ENCODE measurements around the gene ARFIP2.
A peak's percentile ranks its signal among the peaks of the same experiment; 100 is the strongest.

Gene ARFIP2

GRCh38 chr11:6485661-6486060, 4.5 kb upstream of the ARFIP2 start:
- intact Hi-C loops (cut with DNase I): no loop called here
- DNase-seq: no peak

GRCh38 chr11:6483015-6483414, 1.9 kb upstream of the ARFIP2 start:
- intact Hi-C loops (cut with DNase I): no loop called here
- DNase-seq: no peak

GRCh38 chr11:6482441-6482840, 1.3 kb upstream of the ARFIP2 start:
- intact Hi-C loops (cut with DNase I): no loop called here
- DNase-seq: no peak

- intact Hi-C loops (cut with DNase I): no loop called here
Observed at GRCh38 chr11:6481924-6482275, 769 bp upstream of the ARFIP2 start.

GRCh38 chr11:6480299-6480914, 724 bp downstream of the ARFIP2 start:
- intact Hi-C loops (cut with DNase I): no loop called here
- DNase-seq: no peak

More at GRCh38 chr11:6481924-6482275, 769 bp upstream of the ARFIP2 start:
- DNase-seq: peak in 2 of 42 donors; percentile 17 to 19

DNA sequence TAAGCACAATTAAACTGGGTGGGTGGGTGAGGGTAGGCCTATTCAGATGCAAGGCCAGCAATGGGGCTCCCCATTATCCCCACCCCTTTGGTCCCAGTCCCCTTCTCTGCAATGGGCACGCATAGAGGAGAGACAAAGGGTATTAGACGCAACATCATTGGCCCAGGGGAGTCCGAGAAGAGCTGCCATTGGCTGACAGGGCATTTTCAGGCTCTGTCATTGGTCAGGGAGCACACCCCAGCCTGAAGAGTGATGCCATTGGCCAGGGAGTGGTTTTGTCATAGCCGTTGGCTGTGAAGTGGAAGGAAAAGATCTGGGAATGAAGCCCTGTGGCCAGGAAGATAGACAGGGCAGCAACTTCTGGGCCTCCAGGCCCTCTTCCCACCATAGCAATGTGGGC, 4.6 kb downstream of the ARFIP2 start:
- DNase-seq: no peak
- intact Hi-C loops (cut with DNase I): no loop called here

GRCh38 chr11:6475936-6476335, 5.2 kb downstream of the ARFIP2 start:
- intact Hi-C loops (cut with DNase I): no loop called here
- DNase-seq: no peak

GRCh38 chr11:6474806-6475500, 6.2 kb downstream of the ARFIP2 start:
- intact Hi-C loops (cut with DNase I): no loop called here
- DNase-seq: no peak

DNA sequence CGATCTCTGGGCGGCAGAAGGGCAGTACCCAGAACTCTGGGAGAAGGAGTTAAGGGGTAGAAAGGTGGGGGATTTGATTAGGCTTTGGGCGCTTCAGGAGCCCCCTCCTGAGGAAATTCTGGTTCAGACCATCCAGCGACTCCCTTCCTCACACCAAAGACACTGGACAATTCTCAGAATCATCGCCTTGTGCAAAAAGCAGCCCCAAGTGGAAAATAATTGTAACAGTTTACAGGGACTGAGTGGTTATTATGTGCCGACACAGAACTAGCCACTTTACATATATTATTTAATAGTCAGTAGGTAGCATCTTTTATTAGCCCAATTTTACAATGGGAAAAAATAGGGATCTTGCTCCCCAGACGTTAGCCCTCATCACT, 6.7 kb downstream of the ARFIP2 start:
- intact Hi-C loops (cut with DNase I): no loop called here
- no peak for DNase-seq

- peak; percentile 83 to 97 (median 93) for DNase-seq
- intact Hi-C loops (cut with DNase I): no loop called here
Observed at GRCh38 chr11:6473451-6474412, 7.4 kb downstream of the ARFIP2 start, which contains the start of gene TRIM3. TRIM3 (minus strand) TSS chr11:6473941; CDS start chr11:6465695, 8,246 bp downstream.

- intact Hi-C loops (cut with DNase I): no loop called here
- no peak for DNase-seq
Observed at GRCh38 chr11:6472934-6473333, 8.2 kb downstream of the ARFIP2 start.

GRCh38 chr11:6469599-6469998, 11.5 kb downstream of the ARFIP2 start:
- DNase-seq: no peak
- intact Hi-C loops (cut with DNase I): no loop called here

DNA sequence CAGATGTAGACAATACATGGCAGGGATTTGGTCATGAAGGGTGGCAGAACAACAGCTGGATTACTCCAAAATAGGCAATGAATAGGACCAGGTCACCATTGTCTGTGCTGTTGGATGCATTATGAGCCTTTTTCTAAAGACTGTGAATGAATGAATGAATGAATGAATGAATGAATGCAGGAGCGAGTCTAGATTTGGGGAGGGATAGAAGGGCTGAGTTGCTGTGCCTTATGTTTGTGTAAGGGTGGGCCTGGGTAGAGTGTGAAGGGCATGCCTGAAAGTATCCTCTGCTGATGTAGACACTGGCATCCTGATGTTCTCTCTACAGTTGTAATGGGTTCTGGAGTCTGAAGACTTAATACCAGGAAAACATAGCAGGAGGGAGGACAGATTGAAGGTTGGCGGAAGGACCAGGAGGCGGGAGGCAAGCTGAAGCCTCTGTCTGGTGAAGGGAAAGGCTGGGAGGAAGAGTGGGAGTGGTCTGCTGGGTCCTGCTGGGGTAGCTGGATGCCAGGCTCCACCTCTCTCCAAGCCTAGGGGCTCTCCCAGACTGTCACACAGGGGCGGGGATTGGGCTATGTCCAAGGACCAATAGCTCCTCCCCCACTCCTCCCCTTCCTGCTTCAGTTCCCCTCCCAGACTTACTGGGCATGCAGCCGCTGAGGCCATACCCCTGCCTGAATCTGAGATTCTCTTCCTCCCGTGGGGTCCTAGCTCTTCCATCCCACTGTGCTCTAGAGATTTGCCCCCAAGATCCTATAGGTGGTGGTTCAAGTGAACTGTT, 12.2 kb downstream of the ARFIP2 start:
- intact Hi-C loops (cut with DNase I): no loop called here
- DNase-seq: peak; percentile 66 to 94 (median 88)

- no peak for DNase-seq
- intact Hi-C loops (cut with DNase I): no loop called here
Observed at GRCh38 chr11:6459099-6459450, 22.1 kb downstream of the ARFIP2 start.

DNA sequence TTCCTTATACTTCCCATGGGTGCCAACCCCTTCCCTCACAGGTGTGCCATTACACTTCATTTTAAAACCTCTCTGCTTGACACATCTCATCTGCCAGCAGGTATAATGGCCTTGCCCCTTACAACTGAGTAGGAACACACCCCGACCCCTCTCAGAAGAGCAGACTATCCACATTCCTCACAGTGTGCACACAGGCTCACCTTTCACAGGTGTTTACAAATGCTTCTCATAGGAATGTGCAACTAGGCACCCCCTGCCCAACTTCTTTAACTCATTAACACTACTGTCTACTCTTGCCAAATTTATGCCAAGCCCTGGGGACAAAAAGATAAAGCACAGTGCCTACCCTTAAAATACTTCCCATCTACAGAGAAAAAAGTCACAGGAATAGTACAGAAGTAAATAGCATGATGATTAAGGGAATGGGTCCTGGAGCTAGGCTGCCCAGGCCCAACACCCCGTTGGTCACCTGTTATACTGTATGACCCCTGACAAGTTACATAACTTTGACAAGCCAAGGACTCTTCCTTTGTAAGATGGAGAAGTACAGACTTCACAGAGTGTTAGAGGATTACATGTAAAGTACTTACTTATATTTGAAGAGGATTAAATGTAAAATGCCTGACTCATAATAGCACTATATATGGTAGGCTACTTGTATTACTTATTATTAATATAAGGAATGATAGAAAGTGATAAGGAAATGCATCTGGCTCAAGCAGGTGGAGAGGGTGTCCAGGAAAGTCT, 22.6 kb downstream of the ARFIP2 start:
- DNase-seq: no peak
- intact Hi-C loops (cut with DNase I): no loop called here

DNA sequence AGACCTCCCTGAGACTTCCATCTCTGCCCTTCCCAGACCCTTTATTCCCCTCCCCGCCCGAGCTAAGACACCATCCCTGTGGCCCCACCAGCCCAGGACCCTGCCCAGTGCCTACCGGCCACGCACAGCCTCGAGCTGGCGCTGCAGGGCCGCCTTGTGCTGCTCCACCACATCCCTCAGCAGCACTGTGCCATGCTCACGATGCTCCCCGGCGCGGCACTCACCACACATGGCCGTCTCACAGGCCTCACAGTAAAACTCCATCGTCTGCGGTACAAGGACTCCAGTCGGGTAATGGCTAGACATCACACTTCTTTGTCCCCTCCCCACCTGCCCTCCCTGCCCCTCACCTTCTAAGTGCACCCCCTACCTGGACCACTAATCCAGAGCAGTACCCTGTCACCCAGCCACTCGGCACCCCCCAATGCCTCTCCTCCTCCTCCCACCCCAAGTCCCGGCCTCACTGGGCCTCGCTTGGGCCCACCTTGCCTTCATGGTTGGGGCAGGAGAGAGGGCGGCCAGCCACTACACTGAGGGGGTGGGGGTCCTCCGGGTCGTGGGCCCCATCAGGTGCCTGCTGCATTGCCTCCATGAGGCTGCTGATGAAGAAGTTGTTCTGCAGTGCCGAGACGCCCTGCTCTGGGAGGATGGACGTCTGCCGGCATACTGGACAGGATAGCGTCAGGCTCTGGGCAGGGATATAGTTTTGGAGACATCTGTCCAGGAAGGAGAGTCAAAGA, 23.4 kb downstream of the ARFIP2 start:
- intact Hi-C loops (cut with DNase I): no loop called here
- DNase-seq: no peak

DNA sequence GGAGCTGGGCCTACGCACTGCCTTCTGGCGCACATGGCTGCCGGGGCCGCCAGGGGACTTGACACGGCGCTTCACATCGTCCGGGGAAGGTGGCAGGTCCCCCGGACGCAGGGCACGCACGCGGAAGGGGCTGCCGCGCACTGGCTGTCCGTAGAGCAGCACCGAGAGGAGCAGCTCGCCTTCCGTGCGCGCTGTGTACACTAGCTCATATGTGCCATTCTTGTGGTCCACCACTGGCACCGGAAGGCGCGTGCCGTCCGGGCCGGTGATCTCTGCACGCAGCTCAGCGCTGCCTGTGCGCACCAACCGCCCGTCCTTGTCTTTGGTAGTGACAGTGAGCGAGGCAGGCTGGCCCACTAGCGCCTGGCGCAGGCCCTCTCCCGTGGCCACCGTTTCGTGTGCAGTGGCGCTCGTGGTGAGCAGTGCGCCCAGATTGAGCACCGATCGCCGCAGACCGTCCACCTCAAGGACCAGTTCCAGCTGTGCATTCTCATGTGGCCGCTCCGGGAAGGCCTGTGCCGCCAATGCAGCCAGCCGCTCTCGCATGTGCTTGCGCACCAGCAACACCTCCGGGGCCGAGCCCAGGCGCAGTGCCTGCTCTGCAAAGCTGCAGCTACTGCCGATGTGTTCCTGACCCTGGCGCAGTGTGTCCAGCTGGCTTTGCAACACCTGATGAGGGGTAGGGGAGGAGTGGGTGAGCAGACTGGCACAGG, 24.6 kb downstream of the ARFIP2 start:
- no peak for DNase-seq
- intact Hi-C loops (cut with DNase I): no loop called here

Measured in head of caudate nucleus (tissue), 42 donors.